Thymus (tissue), 11 donors: Measurements from ENCODE around the gene ASB15. TPM values are rescaled to one million over a fixed set of nuclear protein-coding genes. Genes with fewer than 3 reads are reported as not detected.
"Not testable (repeated sequence)": the region's sequence is repeated elsewhere in the genome, so short reads cannot be mapped to it uniquely, and the experiment has no call there.

Experiments used
- DNase-seq, 9 donors: peaks; one replicate each; pipeline ENCODE4 v3.0.0-alpha.2; 2013; ENCODE audit warnings: low spot score in 9 of 9, low read depth in 6 of 9, missing footprints in 1 of 9
- H3K27ac ChIP-seq, 2 donors: one replicate each; pipeline ENCODE4 v1.5.1; 2013; ENCODE audit warnings: control low read depth in 1 of 2, low read depth in 1 of 2, low read length in 1 of 2, mild to moderate bottlenecking in 1 of 2, moderate library complexity in 1 of 2
- H3K27me3 ChIP-seq, 2 donors: one replicate each; pipeline ENCODE4 v1.5.1; 2013; ENCODE audit warnings: low read length in 1 of 2; ENCODE audit not compliant: control insufficient read depth in 2 of 2, insufficient read depth in 1 of 2
- H3K36me3 ChIP-seq, 2 donors: one replicate each; pipeline ENCODE4 v1.5.1; 2013; ENCODE audit warnings: low read length in 1 of 2, mild to moderate bottlenecking in 1 of 2, moderate library complexity in 1 of 2; ENCODE audit not compliant: control insufficient read depth in 2 of 2, insufficient read depth in 2 of 2
- H3K4me1 ChIP-seq, 2 donors: one replicate each; pipeline ENCODE4 v1.5.1; 2013; ENCODE audit warnings: low read length in 2 of 2; ENCODE audit not compliant: control insufficient read depth in 2 of 2, insufficient read depth in 2 of 2
- H3K4me3 ChIP-seq, 2 donors: one replicate each; pipeline ENCODE4 v1.5.1; 2013; ENCODE audit warnings: low read length in 2 of 2, control low read depth in 1 of 2, mild to moderate bottlenecking in 1 of 2
- H3K9me3 ChIP-seq, 2 donors: one replicate each; pipeline ENCODE4 v1.5.1; 2013; ENCODE audit warnings: low read length in 1 of 2, mild to moderate bottlenecking in 1 of 2; ENCODE audit not compliant: control insufficient read depth in 2 of 2, insufficient read depth in 1 of 2
- WGBS: extraction: QIAGEN DNeasy Blood & Tissue Kit; methylation state at CpG from one replicate; pipeline ENCODE4 v1.1.7; 2013; 5-methylcytosine and 5-hydroxymethylcytosine counted together
- polyA plus RNA-seq: library from polyadenylated mRNA; stranded (reverse); fragments of 200-250 nt; gene quantifications from one replicate; pipeline ENCODE4 v1.2.3, GENCODE V29; 2013
- total RNA-seq: library from RNA; stranded (reverse); fragments of 120-200 nt; gene quantifications from one replicate; pipeline ENCODE4 v1.2.4, GENCODE V29; 2013
- donor health status: healthy.

Gene ASB15
- total and polyA plus RNA-seq, 2 donors: 0.05 TPM; not detected in 1

GRCh38 chr7:123627851-123628250, 26.2 kb downstream of the ASB15 start:
- WGBS: 94% methylated on average over 2 of the region's 2 CpGs
- Histone ChIP-seq H3K36me3 (no peaks in the 10 kb centered on the region), H3K27ac (no peak overlapping the region), H3K4me1 (no peaks in the 10 kb centered on the region), H3K4me3 (no peak overlapping the region), H3K9me3 (no peaks in the 10 kb centered on the region), H3K27me3 (no peaks in the 10 kb centered on the region)
- DNase-seq: no peak

GRCh38 chr7:123628829-123629228, 27.2 kb downstream of the ASB15 start:
- WGBS: 94% methylated on average over 5 of the region's 5 CpGs
- no peaks in the 10 kb centered on the region for H3K36me3 ChIP-seq
- H3K9me3 ChIP-seq: no peaks in the 10 kb centered on the region
- no peaks in the 10 kb centered on the region for H3K4me1 ChIP-seq
- no peak overlapping the region for H3K4me3 ChIP-seq
- no peak overlapping the region for H3K27ac ChIP-seq
- DNase-seq: no peak
- no peaks in the 10 kb centered on the region for H3K27me3 ChIP-seq

GRCh38 chr7:123629281-123629680, 27.7 kb downstream of the ASB15 start:
- Histone ChIP-seq H3K4me3 (no peak overlapping the region), H3K27ac (no peak overlapping the region), H3K4me1 (no peaks in the 10 kb centered on the region), H3K27me3 (no peaks in the 10 kb centered on the region), H3K9me3 (no peaks in the 10 kb centered on the region), H3K36me3 (no peaks in the 10 kb centered on the region)
- 94% methylated on average over 1 of the region's 1 CpG for WGBS
- DNase-seq: no peak

- Histone ChIP-seq H3K4me1 (no peaks in the 10 kb centered on the region), H3K36me3 (no peaks in the 10 kb centered on the region), H3K4me3 (no peak overlapping the region), H3K9me3 (no peaks in the 10 kb centered on the region), H3K27ac (no peak overlapping the region), H3K27me3 (no peaks in the 10 kb centered on the region)
- no peak for DNase-seq
- 87% methylated on average over 2 of the region's 2 CpGs for WGBS
These were observed 31.2 kb downstream of the ASB15 start for GRCh38 chr7:123632808-123633207.

GRCh38 chr7:123633553-123633952, 31.9 kb downstream of the ASB15 start:
- Histone ChIP-seq H3K9me3 (no peaks in the 10 kb centered on the region), H3K27ac (no peak overlapping the region), H3K4me1 (no peaks in the 10 kb centered on the region), H3K4me3 (no peak overlapping the region), H3K36me3 (no peaks in the 10 kb centered on the region), H3K27me3 (no peaks in the 10 kb centered on the region)
- WGBS: 90% methylated on average over 7 of the region's 7 CpGs
- no peak for DNase-seq

- DNase-seq, H3K9me3 ChIP-seq, H3K27me3 ChIP-seq, H3K4me3 ChIP-seq, H3K27ac ChIP-seq, H3K36me3 ChIP-seq, H3K4me1 ChIP-seq: not testable (repeated sequence)
- WGBS: 91% methylated on average over 2 of the region's 2 CpGs
These were observed 32.5 kb downstream of the ASB15 start for GRCh38 chr7:123634011-123634573.

GRCh38 chr7:123635551-123636359, 34.1 kb downstream of the ASB15 start:
- H3K4me3 ChIP-seq: no peak overlapping the region
- no peaks in the 10 kb centered on the region for H3K27me3 ChIP-seq
- WGBS: 69% methylated on average over 4 of the region's 4 CpGs
- DNase-seq: peak in 1 of 9 donors; percentile 6
- H3K4me1 ChIP-seq: no peaks in the 10 kb centered on the region
- no peak overlapping the region for H3K27ac ChIP-seq
- H3K36me3 ChIP-seq: no peaks in the 10 kb centered on the region
- no peaks in the 10 kb centered on the region for H3K9me3 ChIP-seq

GRCh38 chr7:123637203-123637602, 35.6 kb downstream of the ASB15 start:
- no peak overlapping the region for H3K27ac ChIP-seq
- no peaks in the 10 kb centered on the region for H3K9me3 ChIP-seq
- no peaks in the 10 kb centered on the region for H3K36me3 ChIP-seq
- H3K4me1 ChIP-seq: no peaks in the 10 kb centered on the region
- no peak for DNase-seq
- 65% methylated on average over 3 of the region's 3 CpGs for WGBS
- H3K4me3 ChIP-seq: no peak overlapping the region
- no peaks in the 10 kb centered on the region for H3K27me3 ChIP-seq

GRCh38 chr7:123637878-123638277, 36.3 kb downstream of the ASB15 start:
- Histone ChIP-seq H3K4me1 (no peaks in the 10 kb centered on the region), H3K36me3 (no peaks in the 10 kb centered on the region), H3K27me3 (no peaks in the 10 kb centered on the region), H3K9me3 (no peaks in the 10 kb centered on the region), H3K4me3 (no peak overlapping the region), H3K27ac (no peak overlapping the region)
- no peak for DNase-seq
- 97% methylated on average over 2 of the region's 2 CpGs for WGBS
